Measurements from ENCODE around the gene PKD1L1.

DNA sequence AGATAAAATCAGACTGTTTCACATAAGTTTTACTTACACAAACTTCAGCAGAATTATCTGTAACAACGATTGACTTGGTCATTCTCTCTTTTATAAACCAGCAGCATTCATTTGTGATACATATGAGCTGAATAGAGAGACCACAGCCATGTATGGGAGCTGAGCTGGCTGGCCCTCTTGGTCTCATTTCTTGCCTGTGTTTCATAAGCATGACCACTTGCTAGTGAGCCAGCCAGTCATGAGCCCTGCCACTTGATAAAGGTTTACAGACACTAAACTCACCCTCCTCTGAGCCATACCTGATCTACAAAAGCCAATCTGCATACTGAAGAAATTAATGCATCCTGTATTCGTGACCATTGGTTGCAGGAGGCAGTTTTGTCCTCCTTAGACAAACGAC, 82.1 kb downstream of the PKD1L1 start:
- TF ChIP-seq CTCF (IDR thresholded peaks at IDR 0.05) (no peak), POLR2A (IDR thresholded peaks at IDR 0.05) (no peak)

Measured in adrenal gland (tissue), 5 donors.